Right ventricle myocardium inferior (tissue), 1 donor: ENCODE results near the gene ZNF124. TPM values are rescaled to one million over a fixed set of nuclear protein-coding genes. Genes with fewer than 3 reads are reported as not detected.

ENCODE experiments used
- ATAC-seq: fragments of 200-7000 bp; cut with Tn5 transposase; one replicate; pipeline ENCODE4 v1.9.1; 2020; ENCODE audit warnings: mild to moderate bottlenecking, moderate library complexity
- DNase-seq: peaks from one replicate; pipeline ENCODE4 v3.0.0; 2021; ENCODE audit errors: missing footprints
- intact Hi-C: fragments of 100-400 bp; cut with DNase I; formaldehyde crosslinking; loops from one replicate; pipeline ENCODE4 v1.11.0; 2022
- microRNA-seq: library from miRNA; unstranded; fragments of <30 nt; microRNA quantifications from one replicate; pipeline ENCODE4 v1.2.0, GENCODE V29; 2020
- total RNA-seq: library from RNA; stranded (reverse); fragmentation: NEBNext Ultra II Directional; extraction: Animal tissue kit (Norgen Biotek cat#: 25700); gene quantifications from one replicate; pipeline ENCODE4 v1.2.1, GENCODE V29; 2021
- donor health status: DM: no; HTN: yes; CAD: no; lungs with severe emphysema.

The ZNF124 gene
- total RNA-seq, 1 donor from 2014 or later, result 7.9 TPM

DNA sequence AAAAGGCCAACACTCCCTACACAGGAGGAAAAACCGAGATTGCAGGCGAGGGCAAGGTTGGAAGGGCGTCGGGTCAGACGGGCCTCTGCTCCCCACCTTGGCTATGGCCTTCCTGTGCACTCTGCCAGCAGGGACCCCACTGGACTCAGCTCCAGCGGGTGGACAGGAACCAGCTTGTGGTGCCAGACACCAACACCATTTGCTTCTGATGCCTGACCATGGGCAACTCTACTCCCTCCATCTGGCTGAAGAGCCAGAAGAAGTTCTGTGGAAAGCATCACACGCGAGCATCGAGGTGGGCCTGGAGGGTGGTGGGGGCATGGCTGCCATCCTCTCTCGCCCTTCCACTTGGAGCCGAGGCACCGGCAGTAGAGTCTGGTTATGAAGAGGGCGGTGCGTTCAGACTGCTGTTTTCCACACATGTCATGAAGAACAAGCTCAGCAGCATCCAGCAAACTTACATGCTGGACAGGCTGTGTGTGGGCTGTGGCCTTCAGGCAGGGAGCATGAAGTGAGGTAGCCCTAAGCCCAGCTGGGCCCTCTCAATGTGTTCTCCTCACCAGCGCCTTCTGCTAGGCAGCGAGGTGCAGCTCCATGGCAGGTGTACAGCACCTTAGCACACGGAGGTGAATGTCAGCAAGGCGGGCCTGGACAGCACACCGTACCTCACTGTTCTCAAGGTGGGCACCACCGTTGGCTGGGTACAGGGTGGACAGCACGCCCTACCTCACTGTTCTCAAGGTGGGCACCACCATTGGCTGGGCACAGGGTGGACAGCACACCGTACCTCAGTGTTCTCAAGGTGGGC is 52.0 kb downstream of the ZNF124 start:
- DNase-seq (peak; percentile 45), ATAC-seq (peak; percentile 10)
- intact Hi-C loops, result no loop called here

DNA sequence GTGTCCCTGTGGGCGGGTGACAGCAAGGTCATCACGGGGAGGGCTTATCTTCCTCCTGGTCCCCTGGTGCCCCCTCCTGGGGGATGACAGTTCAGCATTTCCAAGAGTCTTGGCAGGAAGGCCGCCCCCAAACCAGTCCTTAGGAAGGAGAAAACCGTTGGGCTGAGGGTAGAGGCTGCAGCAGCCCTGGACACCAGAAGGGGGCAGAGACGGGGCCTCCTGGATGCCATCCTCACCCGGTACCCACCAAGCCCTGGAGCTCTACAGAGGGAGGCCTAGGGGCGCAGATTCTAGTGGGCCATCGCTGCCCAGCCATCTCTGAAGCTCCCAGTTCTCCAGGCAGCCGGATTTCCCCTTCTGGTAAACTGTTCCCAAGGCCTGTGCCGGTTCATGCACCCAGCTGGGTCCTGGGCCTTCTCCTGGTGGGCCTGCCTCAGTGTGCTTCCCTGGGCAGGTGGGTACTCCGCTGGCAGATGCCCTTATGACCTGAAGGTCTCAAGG is 52.8 kb downstream of the ZNF124 start:
- intact Hi-C loops, result no loop called here
- ATAC-seq, result no peak
- no peak for DNase-seq

DNA sequence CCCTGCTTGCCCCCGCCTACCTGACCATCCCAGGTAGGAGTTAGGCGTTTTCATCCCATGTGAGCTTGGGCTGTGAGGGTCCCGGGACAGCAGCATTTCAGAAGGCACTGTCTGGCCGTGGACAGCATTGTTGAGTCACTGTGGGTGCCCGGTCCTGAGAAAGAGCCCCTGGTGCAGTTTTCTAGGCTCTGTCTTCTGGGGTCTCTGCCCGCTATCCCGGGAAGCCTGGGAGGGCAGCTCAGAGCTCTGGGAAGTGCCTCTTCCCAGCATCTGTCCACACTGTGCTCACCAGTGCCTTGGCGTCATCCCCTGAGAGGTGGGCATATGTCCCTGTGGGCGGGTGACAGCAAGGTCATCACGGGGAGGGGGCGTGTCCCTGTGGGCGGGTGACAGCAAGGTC is 56.3 kb downstream of the ZNF124 start:
- ATAC-seq (no peak), DNase-seq (no peak)
- intact Hi-C loops, result no loop called here

DNA sequence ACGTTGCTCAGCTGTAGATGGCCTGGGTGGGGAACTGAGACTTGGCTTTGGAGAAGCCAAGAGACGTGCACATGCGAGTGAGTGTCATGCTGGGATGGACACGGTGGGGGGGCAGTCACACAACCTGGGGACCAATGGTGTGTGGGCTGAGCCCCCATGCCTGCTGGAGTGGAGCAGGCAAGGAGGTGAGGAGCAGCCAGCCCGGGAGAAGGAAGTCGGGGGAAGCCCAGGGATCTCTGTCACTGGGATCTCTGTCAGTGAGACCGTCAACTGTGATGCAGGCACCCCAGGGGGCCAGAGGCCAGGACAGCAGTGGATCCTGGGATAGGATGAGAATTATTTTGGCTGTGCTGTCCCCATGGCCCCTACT is 56.7 kb downstream of the ZNF124 start:
- intact Hi-C loops, result no loop called here
- ATAC-seq, result no peak
- DNase-seq, result no peak

DNA sequence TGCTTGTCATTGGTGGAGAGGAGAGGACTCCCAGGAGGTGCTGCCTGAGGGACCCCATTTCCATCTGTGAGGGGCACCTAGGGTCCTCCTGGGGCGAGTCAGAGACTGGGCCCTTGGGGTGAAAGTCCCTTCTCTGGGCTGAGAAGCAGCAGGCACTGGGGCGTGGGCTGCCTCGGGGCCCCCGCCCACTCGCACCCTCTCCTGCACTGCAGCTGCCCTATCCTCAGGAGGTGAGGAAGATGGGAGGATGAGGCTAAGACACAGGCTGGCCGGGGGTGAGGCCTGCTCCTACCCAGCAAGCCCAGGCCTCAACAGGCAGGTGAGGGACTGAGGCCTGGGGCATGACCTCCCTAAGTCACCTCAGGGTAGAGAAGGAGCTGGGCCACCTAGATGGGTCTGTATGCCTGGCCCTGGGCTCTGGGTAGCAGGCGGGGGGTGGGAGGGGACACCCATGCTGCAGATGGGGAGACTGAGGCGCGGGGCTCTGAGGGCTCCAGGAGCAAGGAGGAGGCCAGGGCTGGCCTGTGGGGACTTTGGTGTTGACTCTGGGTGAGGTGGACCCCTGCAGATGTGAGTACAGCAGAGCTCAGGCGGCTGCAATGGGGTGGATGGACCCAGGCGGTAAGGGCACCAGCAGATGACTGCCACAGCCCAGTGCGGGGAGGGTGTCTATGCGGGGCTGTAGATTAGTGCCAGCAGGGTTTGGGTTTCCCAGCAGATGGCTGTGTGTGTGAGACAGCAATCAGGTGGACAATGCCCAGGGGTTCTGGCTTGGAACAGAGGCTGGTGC is 57.3 kb downstream of the ZNF124 start:
- DNase-seq (no peak), ATAC-seq (no peak)
- intact Hi-C loops, result no loop called here

DNA sequence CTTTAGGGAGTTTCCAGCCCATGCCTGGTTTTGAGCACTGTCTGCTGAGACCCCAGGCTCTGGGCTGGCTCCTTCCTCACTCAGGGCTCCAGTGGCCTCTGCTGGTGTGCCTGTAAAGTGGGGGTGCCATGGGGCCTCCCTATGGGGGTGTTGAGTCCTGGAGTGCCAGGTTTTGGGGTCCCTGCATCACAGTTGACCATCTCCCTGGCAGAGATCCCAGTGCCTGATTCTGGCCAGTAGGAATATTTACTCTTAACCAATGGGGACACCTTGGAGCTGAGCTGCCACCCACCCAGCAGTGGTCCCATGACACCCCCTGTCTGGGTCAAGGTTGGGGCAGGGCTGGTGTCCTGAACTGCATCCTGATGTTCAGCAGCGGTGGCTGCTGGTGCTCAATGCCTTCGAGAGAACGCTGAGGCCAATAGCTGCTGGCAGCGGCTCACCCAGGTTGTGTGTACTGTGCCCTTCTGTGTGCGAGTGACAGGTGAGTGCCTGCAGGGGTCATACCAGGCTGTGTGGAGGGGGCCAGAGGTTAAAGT is 58.0 kb downstream of the ZNF124 start:
- ATAC-seq (no peak), DNase-seq (no peak)
- intact Hi-C loops, result no loop called here

DNA sequence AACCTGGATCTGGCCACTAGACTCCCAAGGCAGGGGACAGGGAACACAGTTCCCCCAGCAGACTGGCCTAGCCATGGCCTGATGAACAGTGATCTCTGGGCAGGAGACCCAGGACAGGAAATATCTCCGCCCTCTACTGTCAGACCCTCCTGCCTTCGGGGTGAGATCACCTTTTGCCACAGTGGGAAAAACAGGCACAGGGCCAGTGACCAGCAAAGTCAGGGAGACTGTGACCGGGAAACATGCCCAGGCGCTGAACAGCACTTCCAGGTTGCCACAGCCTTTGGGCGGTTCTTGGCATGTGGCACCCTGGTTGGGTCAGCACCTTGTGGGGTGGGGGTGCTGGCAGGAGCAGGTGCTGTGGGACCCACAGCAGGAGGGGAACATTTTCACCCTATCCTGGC is 58.7 kb downstream of the ZNF124 start:
- intact Hi-C loops, result no loop called here
- ATAC-seq (no peak), DNase-seq (no peak)

DNA sequence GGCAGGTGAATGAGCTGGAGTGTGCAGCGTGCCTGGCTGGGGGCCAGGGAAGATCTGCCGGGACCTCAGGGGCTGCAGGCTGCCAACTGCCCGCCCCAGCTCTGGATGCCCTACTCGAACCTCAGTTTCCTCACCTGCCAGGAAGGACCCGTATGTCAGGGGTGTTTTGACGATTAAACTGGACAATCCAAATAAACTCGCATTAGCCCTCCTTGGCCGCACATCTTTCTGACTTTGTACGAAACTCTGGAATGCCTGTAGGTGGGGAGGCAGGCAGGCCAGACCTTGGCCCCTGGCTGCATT is 59.4 kb downstream of the ZNF124 start:
- no peak for DNase-seq
- intact Hi-C loops, result no loop called here
- no peak for ATAC-seq

DNA sequence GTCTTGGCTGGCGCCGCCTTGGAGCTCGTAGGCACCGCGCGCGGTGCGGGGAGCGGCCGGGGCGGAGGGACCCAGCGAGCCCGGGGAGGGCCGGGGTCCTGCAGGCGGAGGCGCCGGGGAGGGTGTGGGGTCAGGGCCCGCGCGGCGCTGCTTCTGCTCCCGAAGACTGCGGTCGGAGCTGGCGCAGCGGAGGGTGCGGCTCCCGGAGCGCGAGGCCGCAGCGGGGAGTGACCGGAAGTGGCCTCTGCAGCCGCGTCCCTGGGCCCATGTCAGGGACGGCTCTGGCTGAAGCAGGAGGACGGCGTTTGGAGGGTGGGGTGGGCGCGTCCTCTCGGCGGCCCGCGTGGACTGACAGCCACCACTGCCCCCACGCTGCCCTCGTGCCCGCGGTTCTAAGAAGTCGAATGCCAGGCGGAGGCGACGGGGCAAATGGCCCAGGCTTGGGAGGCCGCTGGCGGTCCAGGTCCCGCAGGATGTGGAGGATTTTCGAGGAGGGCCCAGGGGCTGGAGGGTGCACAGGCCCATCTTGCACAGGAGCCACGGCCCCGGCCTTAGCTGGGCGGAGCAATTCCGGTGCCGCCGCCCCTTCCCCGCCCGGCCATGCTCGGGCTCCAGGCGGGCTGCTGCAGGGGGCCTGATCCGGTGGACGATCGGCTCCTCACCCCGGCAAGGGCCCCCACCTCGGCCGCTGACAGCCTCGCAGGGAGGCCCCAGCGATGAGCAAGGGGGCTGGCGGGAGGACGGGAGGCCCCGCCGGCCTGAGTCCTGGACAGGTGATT is 59.9 kb downstream of the ZNF124 start:
- intact Hi-C loops, result no loop called here
- ATAC-seq, result peak; percentile 97
- DNase-seq, result peak; percentile 83

DNA sequence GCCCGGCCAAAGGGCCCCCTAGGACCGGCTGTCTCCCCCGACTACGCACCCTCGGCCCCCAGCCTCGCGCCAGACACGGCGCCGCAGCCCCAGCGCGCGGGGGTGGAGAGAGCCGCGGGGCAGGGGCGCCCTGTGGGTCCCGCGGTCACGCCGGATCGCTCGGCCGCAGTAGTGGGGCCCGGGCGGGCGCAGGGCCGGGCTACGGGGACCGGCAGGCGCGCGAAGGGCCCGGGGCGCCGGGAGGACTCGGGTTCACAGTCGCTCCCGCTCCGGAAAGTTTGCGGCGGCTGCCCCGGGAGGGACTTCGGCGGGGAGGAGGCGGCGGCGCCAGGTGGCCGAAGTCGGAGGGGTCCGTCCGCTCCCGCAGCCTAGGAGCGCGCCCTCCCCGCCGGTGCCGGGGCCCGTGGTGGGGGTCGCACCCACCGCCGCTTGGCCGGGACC is 60.5 kb downstream of the ZNF124 start:
- intact Hi-C loops, result no loop called here
- ATAC-seq, result peak; percentile 15
- DNase-seq, result peak; percentile 73

DNA sequence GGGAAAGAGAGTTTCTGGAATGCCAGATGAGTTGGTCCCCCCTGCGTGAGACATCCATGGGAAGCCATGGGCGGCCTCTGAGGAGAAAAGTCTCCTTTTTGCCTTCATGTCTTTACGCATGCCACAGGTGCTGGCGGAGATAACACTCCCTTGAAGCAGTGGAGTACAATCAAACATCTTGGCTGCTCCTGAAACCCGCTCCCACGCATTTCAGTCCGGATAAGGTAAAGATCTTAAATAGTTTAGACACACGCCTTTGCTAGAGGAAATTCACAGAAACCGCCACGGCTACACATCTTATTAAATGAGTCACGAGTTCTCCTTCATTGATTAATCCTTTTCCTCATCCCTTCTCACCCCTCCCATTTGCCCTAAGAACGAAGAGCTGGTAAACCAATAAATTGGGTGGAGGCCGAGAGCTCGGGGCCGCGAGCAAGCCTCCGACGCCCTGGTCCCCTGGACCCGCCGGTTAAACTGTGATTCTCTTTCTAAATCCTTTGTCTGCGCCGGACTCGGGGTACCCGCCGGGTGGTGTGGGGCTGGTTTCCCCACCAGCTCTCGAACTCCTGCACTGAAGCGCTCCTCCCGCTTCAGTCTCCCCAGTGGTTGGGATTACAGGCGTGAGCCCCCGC is 61.1 kb downstream of the ZNF124 start:
- DNase-seq (no peak), ATAC-seq (no peak)
- intact Hi-C loops, result no loop called here

DNA sequence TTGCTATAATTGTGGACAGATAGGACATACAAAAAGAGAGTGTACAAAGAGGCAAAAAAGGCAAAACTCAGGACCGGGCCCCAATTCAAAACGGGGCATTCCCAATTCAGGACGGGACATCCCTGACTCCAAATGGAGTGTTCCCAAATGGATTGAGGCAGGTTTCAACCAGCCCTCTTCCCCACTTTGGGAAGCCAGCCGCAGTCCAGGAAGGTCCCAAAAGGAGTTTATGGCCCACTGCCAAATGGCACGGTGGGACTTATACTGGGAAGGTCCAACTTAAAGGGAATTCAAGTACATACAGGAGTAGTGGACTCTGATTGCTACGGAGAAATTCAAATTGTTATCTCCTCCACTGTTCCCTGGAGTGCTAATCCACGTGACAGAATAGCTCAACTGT is 64.1 kb downstream of the ZNF124 start:
- no peak for ATAC-seq
- DNase-seq, result no peak
- intact Hi-C loops, result loop anchor here (5.0 to 10.0 kb wide), 2 partner anchors 100 to 227 kb away; partner anchors contain the start of gene ZNF496

DNA sequence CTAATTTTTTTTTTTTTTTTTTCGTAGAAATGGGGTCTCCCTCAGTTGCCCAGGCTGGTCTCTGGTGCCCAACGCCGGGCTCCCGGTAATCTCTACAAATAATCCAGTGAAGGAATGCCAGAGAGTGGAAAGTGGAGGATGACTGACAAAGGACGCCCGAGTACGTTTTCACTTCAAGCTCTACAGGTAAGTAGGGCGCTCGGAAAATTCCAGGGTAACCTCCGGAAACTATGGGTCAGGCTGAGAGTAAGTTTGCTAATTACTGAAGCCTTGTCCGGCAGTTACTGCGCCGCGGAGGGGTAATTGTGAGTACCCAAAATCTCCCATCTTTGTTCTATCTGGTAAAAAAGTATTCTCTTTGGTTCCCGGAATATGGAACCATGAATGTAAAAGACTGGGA is 65.9 kb downstream of the ZNF124 start:
- ATAC-seq, result no peak
- intact Hi-C loops, result loop anchor here (5.0 to 10.0 kb wide), 2 partner anchors 101 to 229 kb away; partner anchors contain the start of gene ZNF496
- DNase-seq, result no peak

Small RNAs within 50 kb of the gene (microRNA-seq; reads per million reads assigned to microRNA genes)
- gene MIR3916, result not detected

Other genes starting within 250 kb of the ZNF124 start
- 21.1 TPM for gene AHCTF1, start 240.1 kb downstream of the ZNF124 start, total RNA-seq
- not detected for gene ZNF695, start 164.0 kb downstream of the ZNF124 start, total RNA-seq
- 1.0 TPM for gene ZNF670, start 93.2 kb downstream of the ZNF124 start, total RNA-seq
- gene ZNF669, start 67.7 kb downstream of the ZNF124 start, total RNA-seq, result 3.7 TPM
- not detected for gene VN1R5, start 84.1 kb upstream of the ZNF124 start, total RNA-seq
- 10.5 TPM for gene ZNF496, start 159.8 kb upstream of the ZNF124 start, total RNA-seq
- gene NLRP3, start 244.2 kb upstream of the ZNF124 start, total RNA-seq, result 1.2 TPM